Liver (tissue), 3 donors: ENCODE results near the gene SELENBP1.

ENCODE experiments used
- CTCF ChIP-seq: fragments of 150-350 bp; IDR thresholded peaks from 2 replicates; pipeline ENCODE4 v1.5.1; 2017; ENCODE audit warnings: improper control_type of control experiment, low read depth, low read length; ENCODE audit not compliant: missing input control
- EGR1 ChIP-seq, 2 donors: IDR thresholded peaks; 2 replicates each; pipeline ENCODE4 v1.6.1; 2016 to 2018; ENCODE audit warnings: antibody characterized with exemption in 2 of 2, low read depth in 2 of 2
- FOXA2 ChIP-seq: IDR thresholded peaks from 2 replicates; pipeline ENCODE4 v1.6.1; 2016; ENCODE audit warnings: antibody characterized with exemption
- HNF4A ChIP-seq, 2 donors: conservative IDR thresholded peaks; 2 replicates each; pipeline ENCODE4 v1.6.1; 2016; ENCODE audit warnings: antibody characterized with exemption in 2 of 2, mild to moderate bottlenecking in 2 of 2
- JUND ChIP-seq, 2 donors: IDR thresholded peaks; 2 replicates each; pipeline ENCODE4 v1.6.1; 2016; ENCODE audit warnings: antibody characterized with exemption in 2 of 2
- RAD21 ChIP-seq, 2 donors: IDR thresholded peaks; 2 replicates each; pipeline ENCODE4 v1.6.1; 2016; ENCODE audit warnings: antibody characterized with exemption in 2 of 2, mild to moderate bottlenecking in 2 of 2
- SP1 ChIP-seq: IDR thresholded peaks from 2 replicates; pipeline ENCODE4 v1.6.1; 2018; ENCODE audit warnings: antibody characterized with exemption, mild to moderate bottlenecking
- TAF1 ChIP-seq: conservative IDR thresholded peaks from 2 replicates; pipeline ENCODE4 v1.6.1; 2016; ENCODE audit warnings: antibody characterized with exemption, mild to moderate bottlenecking
- YY1 ChIP-seq: IDR thresholded peaks from 2 replicates; pipeline ENCODE4 v1.6.1; 2016; ENCODE audit warnings: antibody characterized with exemption, mild to moderate bottlenecking
- TF ChIP-seq, protein P1 (sequence below): IDR thresholded peaks from 2 replicates; pipeline ENCODE4 v1.6.1; 2016; ENCODE audit warnings: antibody characterized with exemption
- donor health status: healthy.
- donor health status: healthy.

GRCh38 chr1:151406176-151406575, 33.7 kb upstream of the SELENBP1 start:
- TF ChIP-seq CTCF, result no peak
- TF ChIP-seq, protein P1, sequence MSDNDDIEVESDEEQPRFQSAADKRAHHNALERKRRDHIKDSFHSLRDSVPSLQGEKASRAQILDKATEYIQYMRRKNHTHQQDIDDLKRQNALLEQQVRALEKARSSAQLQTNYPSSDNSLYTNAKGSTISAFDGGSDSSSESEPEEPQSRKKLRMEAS, result no peak
- no peak for TF ChIP-seq JUND (IDR thresholded peaks at IDR 0.05)
- no peak for TF ChIP-seq EGR1 (IDR thresholded peaks at IDR 0.05; ENCODE audit: low read depth in 2 of 2)
- no peak for TF ChIP-seq RAD21 (IDR thresholded peaks at IDR 0.05)
- no peak for TF ChIP-seq TAF1
- no peak for TF ChIP-seq SP1
- no peak for TF ChIP-seq HNF4A (conservative IDR thresholded peaks at IDR 0.05)
- no peak for TF ChIP-seq FOXA2
- no peak for TF ChIP-seq YY1
